ENCODE data around the gene DHODH. TPM values are rescaled to one million over a fixed set of nuclear protein-coding genes. Genes with fewer than 3 reads are reported as not detected.
"Not testable (repeated sequence)": the region's sequence is repeated elsewhere in the genome, so short reads cannot be mapped to it uniquely, and the experiment has no call there.

Gene DHODH
- total and polyA plus RNA-seq, 7 experiments from 2014 or later, result 4.9 to 15.6 (median 13.5) TPM

DNA sequence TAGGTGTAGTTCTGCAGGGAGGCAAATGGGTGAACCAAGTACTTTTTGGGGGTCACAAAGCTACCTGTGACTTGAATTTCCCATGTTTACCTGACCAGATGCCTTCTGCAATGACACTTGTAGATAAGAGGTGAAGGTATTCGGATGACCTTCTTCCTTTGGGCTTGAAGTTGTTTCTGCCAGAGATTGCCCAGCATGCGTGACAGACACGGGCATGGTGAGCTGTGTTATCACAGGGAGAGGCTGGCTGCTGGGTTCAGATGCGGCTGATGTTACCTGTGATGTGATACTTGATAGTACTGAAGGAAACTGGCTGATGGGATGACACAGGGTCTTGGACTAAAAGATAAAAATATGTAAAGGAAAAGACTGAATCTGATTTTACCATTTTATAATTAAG lies 22.4 kb upstream of the DHODH start:
- Histone ChIP-seq H3K27me3 (ENCODE audit: control insufficient read depth in 2 of 2, insufficient read depth in 2 of 2, low read length in 2 of 2) (no peaks in the 10 kb centered on the region), H3K27ac (ENCODE audit: low read depth, low read length) (no peak overlapping the region), H3K4me3 (ENCODE audit: low read length) (no peak overlapping the region), H3K4me1 (ENCODE audit: control insufficient read depth in 2 of 2, insufficient read depth in 2 of 2, low read length in 2 of 2) (no peaks in the 10 kb centered on the region), H3K9me3 (ENCODE audit: control insufficient read depth in 2 of 3, low read length in 3 of 3) (no peaks in the 10 kb centered on the region), H3K36me3 (ENCODE audit: control insufficient read depth in 2 of 3, insufficient read depth in 3 of 3, low read length in 3 of 3) (no peaks in the 10 kb centered on the region)
- H3K36me3 Mint-ChIP-seq, result peaks cover 0 to 4% (median 0%) of the 10 kb centered on the region in 5 donors
- peaks cover 0 to 3% (median 0%) of the 10 kb centered on the region in 7 donors for H3K4me1 Mint-ChIP-seq
- no peak for ATAC-seq
- H3K9me3 Mint-ChIP-seq, result peaks cover 0 to 2% (median 0%) of the 10 kb centered on the region in 11 donors
- no peak overlapping the region for H3K4me3 Mint-ChIP-seq
- CTCF ChIA-PET, result no interaction called here
- no peak for DNase-seq
- POLR2A ChIA-PET, result no interaction called here
- intact Hi-C loops (cut with micrococcal nuclease), result no loop called here
- no peak overlapping the region for H3K27ac Mint-ChIP-seq
- peaks cover 9 to 24% (median 16%) of the 10 kb centered on the region in 5 donors for H3K27me3 Mint-ChIP-seq

DNA sequence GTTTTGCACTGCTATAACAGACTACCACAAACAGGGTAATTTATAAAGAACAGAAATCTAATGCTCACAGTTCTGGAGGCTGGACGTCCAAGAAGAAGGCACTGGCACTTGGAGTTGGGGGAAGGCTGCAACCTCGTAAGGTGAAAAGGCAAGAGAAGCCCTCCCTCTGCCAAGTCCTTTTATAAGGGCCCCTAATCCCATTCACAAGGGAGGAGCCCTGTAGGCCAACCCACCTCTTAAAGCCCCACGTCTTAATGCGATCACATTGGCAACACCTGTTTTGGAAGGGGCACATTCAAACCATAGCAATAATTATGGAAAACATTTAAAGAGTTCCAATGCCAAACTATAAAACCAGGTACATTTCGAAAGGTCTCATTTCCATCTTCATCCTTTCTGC lies 13.5 kb upstream of the DHODH start:
- no peaks in the 10 kb centered on the region for H3K9me3 ChIP-seq (ENCODE audit: control insufficient read depth in 2 of 3, low read length in 3 of 3)
- no peak overlapping the region for H3K4me3 ChIP-seq (ENCODE audit: low read length)
- H3K4me1 Mint-ChIP-seq, result peaks cover 0 to 3% (median 0%) of the 10 kb centered on the region in 7 donors
- H3K27me3 Mint-ChIP-seq, result peaks cover 2 to 16% (median 12%) of the 10 kb centered on the region in 5 donors
- ATAC-seq, result no peak
- no peaks in the 10 kb centered on the region for H3K4me1 ChIP-seq (ENCODE audit: control insufficient read depth in 2 of 2, insufficient read depth in 2 of 2, low read length in 2 of 2)
- ChIA-PET POLR2A (no interaction called here), CTCF (no interaction called here)
- H3K27ac ChIP-seq (ENCODE audit: low read depth, low read length), result no peak overlapping the region
- no peak for DNase-seq
- H3K27ac Mint-ChIP-seq, result no peak overlapping the region
- intact Hi-C loops (cut with micrococcal nuclease), result no loop called here
- H3K36me3 Mint-ChIP-seq, result peaks cover 0 to 5% (median 0%) of the 10 kb centered on the region in 5 donors
- H3K4me3 Mint-ChIP-seq, result no peak overlapping the region
- H3K27me3 ChIP-seq (ENCODE audit: control insufficient read depth in 2 of 2, insufficient read depth in 2 of 2, low read length in 2 of 2), result no peaks in the 10 kb centered on the region
- H3K9me3 Mint-ChIP-seq, result no peaks in the 10 kb centered on the region
- H3K36me3 ChIP-seq (ENCODE audit: control insufficient read depth in 2 of 3, insufficient read depth in 3 of 3, low read length in 3 of 3), result no peaks in the 10 kb centered on the region

DNA sequence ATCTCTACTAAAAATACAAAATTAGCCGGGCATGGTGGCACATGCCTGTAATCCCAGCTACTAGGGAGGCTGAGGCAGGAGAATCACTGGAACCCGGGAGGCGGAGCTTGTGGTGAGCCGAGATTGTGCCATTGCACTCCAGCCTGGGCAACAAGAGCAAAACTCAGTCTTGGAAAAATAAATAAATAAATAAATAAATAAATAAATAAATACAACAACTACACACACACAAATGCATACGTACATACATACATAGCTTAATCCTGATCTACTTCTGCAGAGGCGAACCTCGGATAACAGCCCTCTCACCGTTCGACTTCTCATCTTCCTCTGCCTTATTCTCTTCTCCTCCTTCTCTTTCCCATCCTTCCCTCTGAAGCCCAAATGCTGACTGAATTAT lies 11.0 kb upstream of the DHODH start:
- ATAC-seq; H3K27ac Mint-ChIP-seq; H3K4me3 Mint-ChIP-seq; H3K27ac ChIP-seq (ENCODE audit: low read depth, low read length); H3K4me1 Mint-ChIP-seq; POLR2A ChIA-PET; H3K9me3 Mint-ChIP-seq; intact Hi-C loops (cut with micrococcal nuclease); H3K36me3 Mint-ChIP-seq; H3K4me1 ChIP-seq (ENCODE audit: control insufficient read depth in 2 of 2, insufficient read depth in 2 of 2, low read length in 2 of 2); CTCF ChIA-PET; H3K36me3 ChIP-seq (ENCODE audit: control insufficient read depth in 2 of 3, insufficient read depth in 3 of 3, low read length in 3 of 3); H3K9me3 ChIP-seq (ENCODE audit: control insufficient read depth in 2 of 3, low read length in 3 of 3); H3K27me3 ChIP-seq (ENCODE audit: control insufficient read depth in 2 of 2, insufficient read depth in 2 of 2, low read length in 2 of 2); H3K4me3 ChIP-seq (ENCODE audit: low read length); DNase-seq: not testable (repeated sequence)
- peaks cover 4 to 17% (median 12%) of the 10 kb centered on the region in 5 donors for H3K27me3 Mint-ChIP-seq

DNA sequence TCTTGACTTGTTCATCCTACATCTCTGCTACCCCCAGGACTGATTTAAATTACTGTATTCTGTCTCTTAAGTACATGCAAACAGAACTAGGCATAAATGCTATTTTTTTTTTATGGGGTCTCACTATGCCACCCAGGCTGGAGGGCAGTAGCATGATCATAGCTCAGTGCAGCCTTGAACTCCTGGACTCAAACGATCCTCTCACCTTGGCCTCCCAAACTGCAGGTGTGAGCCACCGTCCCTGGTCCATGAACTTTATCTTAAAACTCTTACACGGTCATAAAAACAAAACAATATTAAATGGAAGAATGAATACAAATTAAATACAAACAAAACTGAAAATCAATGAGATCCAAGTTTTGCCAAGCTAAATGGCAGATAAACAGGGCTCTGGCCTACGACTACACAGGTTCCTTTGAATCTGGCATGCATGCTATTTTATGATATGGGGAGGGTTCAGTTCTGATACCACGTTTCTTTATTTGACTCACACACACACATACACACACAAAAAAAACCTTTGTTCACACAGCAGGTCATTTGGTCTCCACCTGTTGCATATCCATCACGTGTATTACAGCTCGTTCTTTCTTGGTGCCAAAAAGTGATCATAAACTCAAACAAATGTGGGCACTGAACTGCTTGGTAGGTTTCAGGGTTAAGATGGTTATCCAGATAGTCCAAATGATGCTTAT lies 7.2 kb upstream of the DHODH start:
- Mint-ChIP-seq H3K36me3 (peaks cover 0 to 5% (median 0%) of the 10 kb centered on the region in 5 donors), H3K9me3 (no peaks in the 10 kb centered on the region), H3K27me3 (peaks cover 3 to 12% (median 11%) of the 10 kb centered on the region in 5 donors), H3K4me3 (no peak overlapping the region), H3K4me1 (peaks cover 0 to 3% (median 0%) of the 10 kb centered on the region in 7 donors), H3K27ac (no peak overlapping the region)
- POLR2A ChIA-PET, result interaction anchor here (1.2 kb wide), 1 partner anchor 45 kb away, joined by 3 read pairs; no protein-coding TSS in a partner anchor
- DNase-seq, result no peak
- no peak overlapping the region for H3K27ac ChIP-seq (ENCODE audit: low read depth, low read length)
- no peaks in the 10 kb centered on the region for H3K27me3 ChIP-seq (ENCODE audit: control insufficient read depth in 2 of 2, insufficient read depth in 2 of 2, low read length in 2 of 2)
- ATAC-seq, result no peak
- H3K36me3 ChIP-seq (ENCODE audit: control insufficient read depth in 2 of 3, insufficient read depth in 3 of 3, low read length in 3 of 3), result no peaks in the 10 kb centered on the region
- CTCF ChIA-PET, result no interaction called here
- no peaks in the 10 kb centered on the region for H3K4me1 ChIP-seq (ENCODE audit: control insufficient read depth in 2 of 2, insufficient read depth in 2 of 2, low read length in 2 of 2)
- intact Hi-C loops (cut with micrococcal nuclease), result no loop called here
- no peaks in the 10 kb centered on the region for H3K9me3 ChIP-seq (ENCODE audit: control insufficient read depth in 2 of 3, low read length in 3 of 3)
- no peak overlapping the region for H3K4me3 ChIP-seq (ENCODE audit: low read length)

DNA sequence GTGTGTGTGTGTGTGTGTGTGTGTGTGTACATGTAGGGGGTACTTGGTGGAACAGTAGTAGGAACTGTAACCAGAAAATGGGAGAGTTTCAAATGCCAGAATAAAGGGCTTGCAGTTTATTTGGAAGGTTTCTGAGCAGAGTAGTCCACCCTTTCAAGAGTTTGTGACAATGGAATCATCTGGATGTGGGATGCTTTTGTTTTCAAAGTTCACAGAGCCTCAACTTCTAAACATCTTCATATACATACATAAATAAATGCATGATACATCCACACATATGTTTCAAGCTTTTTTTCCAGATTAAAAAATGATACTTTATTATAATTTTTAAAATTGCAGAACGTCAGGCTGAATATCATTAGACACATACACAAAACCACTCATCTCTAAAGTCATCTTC lies 5.9 kb upstream of the DHODH start:
- no peaks in the 10 kb centered on the region for H3K27me3 ChIP-seq (ENCODE audit: control insufficient read depth in 2 of 2, insufficient read depth in 2 of 2, low read length in 2 of 2)
- no peak overlapping the region for H3K27ac ChIP-seq (ENCODE audit: low read depth, low read length)
- no peak overlapping the region for H3K4me3 ChIP-seq (ENCODE audit: low read length)
- DNase-seq (no peak), ATAC-seq (no peak)
- no peaks in the 10 kb centered on the region for H3K9me3 ChIP-seq (ENCODE audit: control insufficient read depth in 2 of 3, low read length in 3 of 3)
- Mint-ChIP-seq H3K27me3 (peaks cover 3 to 11% (median 6%) of the 10 kb centered on the region in 5 donors), H3K36me3 (peaks cover 0 to 5% (median 0%) of the 10 kb centered on the region in 5 donors), H3K9me3 (no peaks in the 10 kb centered on the region), H3K4me3 (no peak overlapping the region), H3K27ac (no peak overlapping the region), H3K4me1 (peaks cover 0 to 6% (median 0%) of the 10 kb centered on the region in 7 donors)
- POLR2A ChIA-PET, result no interaction called here
- no peaks in the 10 kb centered on the region for H3K4me1 ChIP-seq (ENCODE audit: control insufficient read depth in 2 of 2, insufficient read depth in 2 of 2, low read length in 2 of 2)
- intact Hi-C loops (cut with micrococcal nuclease), result no loop called here
- CTCF ChIA-PET, result interaction anchor here (0.9 kb wide), 1 partner anchor 94 kb away, joined by 5 read pairs; no protein-coding TSS in a partner anchor
- H3K36me3 ChIP-seq (ENCODE audit: control insufficient read depth in 2 of 3, insufficient read depth in 3 of 3, low read length in 3 of 3), result no peaks in the 10 kb centered on the region

DNA sequence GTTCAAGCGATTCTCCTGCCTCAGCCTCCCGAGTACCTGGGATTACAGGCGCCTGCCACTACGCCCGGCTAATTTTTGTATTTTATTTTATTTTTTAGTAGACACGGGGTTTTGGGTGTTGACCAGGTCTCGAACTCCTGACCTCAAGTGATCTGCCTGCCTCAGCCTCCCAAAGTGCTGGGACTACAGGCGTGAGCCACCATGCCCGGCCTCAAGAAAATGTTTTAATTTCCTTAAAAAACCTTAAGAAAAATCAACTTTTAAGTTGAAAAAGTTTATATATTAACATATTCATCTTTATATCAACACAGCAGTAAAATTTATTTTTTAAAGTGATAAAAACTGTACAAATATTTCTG lies 500 bp upstream of the DHODH start:
- Histone ChIP-seq H3K36me3 (ENCODE audit: control insufficient read depth in 2 of 3, insufficient read depth in 3 of 3, low read length in 3 of 3) (peaks cover 0 to 14% (median 0%) of the 10 kb centered on the region in 3 experiments), H3K27ac (ENCODE audit: low read depth, low read length) (peak overlapping the region; percentile 53)
- ATAC-seq; CTCF ChIA-PET; H3K27me3 Mint-ChIP-seq; H3K4me3 ChIP-seq (ENCODE audit: low read length); H3K4me1 ChIP-seq (ENCODE audit: control insufficient read depth in 2 of 2, insufficient read depth in 2 of 2, low read length in 2 of 2); POLR2A ChIA-PET; H3K36me3 Mint-ChIP-seq; H3K9me3 ChIP-seq (ENCODE audit: control insufficient read depth in 2 of 3, low read length in 3 of 3); H3K27me3 ChIP-seq (ENCODE audit: control insufficient read depth in 2 of 2, insufficient read depth in 2 of 2, low read length in 2 of 2); DNase-seq; H3K9me3 Mint-ChIP-seq: not testable (repeated sequence)
- peak overlapping the region; percentile 92 to 100 (median 98) for H3K4me3 Mint-ChIP-seq
- H3K27ac Mint-ChIP-seq, result peak overlapping the region in 8 of 9 donors; percentile 29 to 96 (median 88)
- intact Hi-C loops (cut with micrococcal nuclease), result loop anchor here (1.0 to 5.0 kb wide), 14 partner anchors 85 to 1485 kb away; partner anchors contain the start of genes ATXN1L (in 2 of the 2), DHX38 (in 2 of the 2), PHLPP2 (in 2 of the 2) and TXNL4B (in 2 of the 2)
- H3K4me1 Mint-ChIP-seq, result peaks cover 8 to 17% (median 16%) of the 10 kb centered on the region in 7 donors

DNA sequence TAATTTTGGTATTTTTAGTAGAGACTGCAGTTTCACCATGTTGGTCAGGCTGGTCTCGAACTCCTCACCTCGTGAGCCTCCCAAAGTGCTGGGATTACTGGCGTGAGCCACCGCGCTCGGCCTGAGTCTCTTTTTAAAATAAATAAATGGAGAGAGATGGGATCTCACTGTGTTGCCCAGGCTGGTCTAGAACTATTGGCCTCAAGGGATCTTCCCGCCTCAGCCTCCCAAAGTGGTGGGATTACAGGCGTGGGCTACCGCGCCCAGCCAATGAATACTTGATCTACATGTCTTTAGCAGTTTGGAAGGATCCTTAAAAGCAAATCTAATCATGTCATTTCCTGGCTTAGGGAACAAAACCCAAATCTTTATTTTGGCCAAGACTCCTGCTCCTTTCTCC lies 1.2 kb downstream of the DHODH start:
- H3K9me3 ChIP-seq (ENCODE audit: control insufficient read depth in 2 of 3, low read length in 3 of 3), result no peaks in the 10 kb centered on the region
- no peak for ATAC-seq
- Mint-ChIP-seq H3K9me3 (peaks cover 0 to 1% (median 0%) of the 10 kb centered on the region in 11 donors), H3K27me3 (no peaks in the 10 kb centered on the region), H3K36me3 (peaks cover 0 to 9% (median 0%) of the 10 kb centered on the region in 5 donors), H3K4me1 (peaks cover 9 to 26% (median 17%) of the 10 kb centered on the region in 7 donors), H3K27ac (peak overlapping the region in 1 of 9 donors; percentile 28), H3K4me3 (peak overlapping the region; percentile 56 to 85 (median 72))
- intact Hi-C loops (cut with micrococcal nuclease), result loop anchor here (2.0 to 5.0 kb wide), 7 partner anchors 115 to 1487 kb away; partner anchors contain the start of genes COG4 (in 1 of the 2), IST1 (in 1 of the 2), PHLPP2 (in 1 of the 2) and SF3B3 (in 1 of the 2)
- H3K27me3 ChIP-seq (ENCODE audit: control insufficient read depth in 2 of 2, insufficient read depth in 2 of 2, low read length in 2 of 2), result no peaks in the 10 kb centered on the region
- ChIA-PET CTCF (no interaction called here), POLR2A (no interaction called here)
- H3K36me3 ChIP-seq (ENCODE audit: control insufficient read depth in 2 of 3, insufficient read depth in 3 of 3, low read length in 3 of 3), result peaks cover 0 to 31% (median 0%) of the 10 kb centered on the region in 3 experiments
- no peaks in the 10 kb centered on the region for H3K4me1 ChIP-seq (ENCODE audit: control insufficient read depth in 2 of 2, insufficient read depth in 2 of 2, low read length in 2 of 2)
- DNase-seq, result no peak
- no peak overlapping the region for H3K4me3 ChIP-seq (ENCODE audit: low read length)
- no peak overlapping the region for H3K27ac ChIP-seq (ENCODE audit: low read depth, low read length)
